Tibial nerve (tissue), 4 donors: Measurements from ENCODE around the gene GDF15.

Experiments used
- EP300 ChIP-seq, 2 donors: sonication (generic); formaldehyde crosslinking; IDR thresholded peaks; one replicate each; pipeline ENCODE4 v1.6.1; 2017; ENCODE audit warnings: antibody characterized with exemption in 2 of 2, mild to moderate bottlenecking in 1 of 2
- TF ChIP-seq, protein P1 (sequence below), 5 experiments: fragments of 200-600 bp in 3 of 5; fragments of 450-650 bp in 2 of 5; sonication (generic) in 3 of 5; IDR thresholded peaks; one replicate each; pipeline ENCODE4 v1.5.1; 2016 to 2019; ENCODE audit warnings: antibody characterized with exemption in 5 of 5, mild to moderate bottlenecking in 3 of 5, moderate library complexity in 2 of 5

GRCh38 chr19:18427743-18428113 lies 41.8 kb downstream of the GDF15 start:
- no peak for TF ChIP-seq EP300 (IDR thresholded peaks at IDR 0.05)
- TF ChIP-seq, protein P1, sequence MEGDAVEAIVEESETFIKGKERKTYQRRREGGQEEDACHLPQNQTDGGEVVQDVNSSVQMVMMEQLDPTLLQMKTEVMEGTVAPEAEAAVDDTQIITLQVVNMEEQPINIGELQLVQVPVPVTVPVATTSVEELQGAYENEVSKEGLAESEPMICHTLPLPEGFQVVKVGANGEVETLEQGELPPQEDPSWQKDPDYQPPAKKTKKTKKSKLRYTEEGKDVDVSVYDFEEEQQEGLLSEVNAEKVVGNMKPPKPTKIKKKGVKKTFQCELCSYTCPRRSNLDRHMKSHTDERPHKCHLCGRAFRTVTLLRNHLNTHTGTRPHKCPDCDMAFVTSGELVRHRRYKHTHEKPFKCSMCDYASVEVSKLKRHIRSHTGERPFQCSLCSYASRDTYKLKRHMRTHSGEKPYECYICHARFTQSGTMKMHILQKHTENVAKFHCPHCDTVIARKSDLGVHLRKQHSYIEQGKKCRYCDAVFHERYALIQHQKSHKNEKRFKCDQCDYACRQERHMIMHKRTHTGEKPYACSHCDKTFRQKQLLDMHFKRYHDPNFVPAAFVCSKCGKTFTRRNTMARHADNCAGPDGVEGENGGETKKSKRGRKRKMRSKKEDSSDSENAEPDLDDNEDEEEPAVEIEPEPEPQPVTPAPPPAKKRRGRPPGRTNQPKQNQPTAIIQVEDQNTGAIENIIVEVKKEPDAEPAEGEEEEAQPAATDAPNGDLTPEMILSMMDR (IDR thresholded peaks at IDR 0.05): no peak
